Measurements from ENCODE around the gene LINGO4. TPM values are rescaled to one million over a fixed set of nuclear protein-coding genes. Genes with fewer than 3 reads are reported as not detected.

The LINGO4 gene
- total and polyA plus RNA-seq, 2 of the 13 experiments (the other 11 are each of a cell fraction or from before 2014, with no cell fraction given), result 0.02 to 0.05 TPM

DNA sequence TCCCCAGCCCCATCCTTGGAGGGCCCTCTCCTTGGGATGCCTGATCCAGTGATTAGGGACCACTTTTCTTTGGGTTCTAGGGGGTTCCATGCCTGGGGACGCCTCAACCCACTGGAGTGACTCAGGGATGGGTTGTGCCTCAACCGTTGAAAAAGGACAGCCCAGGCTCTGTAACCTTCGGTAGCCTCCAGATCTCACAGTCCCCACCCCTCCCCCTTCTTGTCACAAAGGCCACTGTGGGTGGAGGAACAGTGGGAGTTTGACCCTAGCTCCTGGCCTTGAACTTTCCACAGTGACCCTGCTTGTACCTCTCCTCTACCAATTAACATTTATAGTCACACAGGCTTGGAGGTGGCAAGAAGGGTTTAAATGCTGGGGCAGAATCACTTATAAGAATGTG lies 29.0 kb upstream of the LINGO4 start (continued):
- TF ChIP-seq, protein P1, sequence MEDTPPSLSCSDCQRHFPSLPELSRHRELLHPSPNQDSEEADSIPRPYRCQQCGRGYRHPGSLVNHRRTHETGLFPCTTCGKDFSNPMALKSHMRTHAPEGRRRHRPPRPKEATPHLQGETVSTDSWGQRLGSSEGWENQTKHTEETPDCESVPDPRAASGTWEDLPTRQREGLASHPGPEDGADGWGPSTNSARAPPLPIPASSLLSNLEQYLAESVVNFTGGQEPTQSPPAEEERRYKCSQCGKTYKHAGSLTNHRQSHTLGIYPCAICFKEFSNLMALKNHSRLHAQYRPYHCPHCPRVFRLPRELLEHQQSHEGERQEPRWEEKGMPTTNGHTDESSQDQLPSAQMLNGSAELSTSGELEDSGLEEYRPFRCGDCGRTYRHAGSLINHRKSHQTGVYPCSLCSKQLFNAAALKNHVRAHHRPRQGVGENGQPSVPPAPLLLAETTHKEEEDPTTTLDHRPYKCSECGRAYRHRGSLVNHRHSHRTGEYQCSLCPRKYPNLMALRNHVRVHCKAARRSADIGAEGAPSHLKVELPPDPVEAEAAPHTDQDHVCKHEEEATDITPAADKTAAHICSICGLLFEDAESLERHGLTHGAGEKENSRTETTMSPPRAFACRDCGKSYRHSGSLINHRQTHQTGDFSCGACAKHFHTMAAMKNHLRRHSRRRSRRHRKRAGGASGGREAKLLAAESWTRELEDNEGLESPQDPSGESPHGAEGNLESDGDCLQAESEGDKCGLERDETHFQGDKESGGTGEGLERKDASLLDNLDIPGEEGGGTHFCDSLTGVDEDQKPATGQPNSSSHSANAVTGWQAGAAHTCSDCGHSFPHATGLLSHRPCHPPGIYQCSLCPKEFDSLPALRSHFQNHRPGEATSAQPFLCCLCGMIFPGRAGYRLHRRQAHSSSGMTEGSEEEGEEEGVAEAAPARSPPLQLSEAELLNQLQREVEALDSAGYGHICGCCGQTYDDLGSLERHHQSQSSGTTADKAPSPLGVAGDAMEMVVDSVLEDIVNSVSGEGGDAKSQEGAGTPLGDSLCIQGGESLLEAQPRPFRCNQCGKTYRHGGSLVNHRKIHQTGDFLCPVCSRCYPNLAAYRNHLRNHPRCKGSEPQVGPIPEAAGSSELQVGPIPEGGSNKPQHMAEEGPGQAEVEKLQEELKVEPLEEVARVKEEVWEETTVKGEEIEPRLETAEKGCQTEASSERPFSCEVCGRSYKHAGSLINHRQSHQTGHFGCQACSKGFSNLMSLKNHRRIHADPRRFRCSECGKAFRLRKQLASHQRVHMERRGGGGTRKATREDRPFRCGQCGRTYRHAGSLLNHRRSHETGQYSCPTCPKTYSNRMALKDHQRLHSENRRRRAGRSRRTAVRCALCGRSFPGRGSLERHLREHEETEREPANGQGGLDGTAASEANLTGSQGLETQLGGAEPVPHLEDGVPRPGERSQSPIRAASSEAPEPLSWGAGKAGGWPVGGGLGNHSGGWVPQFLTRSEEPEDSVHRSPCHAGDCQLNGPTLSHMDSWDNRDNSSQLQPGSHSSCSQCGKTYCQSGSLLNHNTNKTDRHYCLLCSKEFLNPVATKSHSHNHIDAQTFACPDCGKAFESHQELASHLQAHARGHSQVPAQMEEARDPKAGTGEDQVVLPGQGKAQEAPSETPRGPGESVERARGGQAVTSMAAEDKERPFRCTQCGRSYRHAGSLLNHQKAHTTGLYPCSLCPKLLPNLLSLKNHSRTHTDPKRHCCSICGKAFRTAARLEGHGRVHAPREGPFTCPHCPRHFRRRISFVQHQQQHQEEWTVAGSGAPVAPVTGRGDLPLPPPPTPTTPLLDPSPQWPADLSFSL (CRISPR knock-in tag; IDR thresholded peaks at IDR 0.05), result no peak
- TF ChIP-seq, protein P2, sequence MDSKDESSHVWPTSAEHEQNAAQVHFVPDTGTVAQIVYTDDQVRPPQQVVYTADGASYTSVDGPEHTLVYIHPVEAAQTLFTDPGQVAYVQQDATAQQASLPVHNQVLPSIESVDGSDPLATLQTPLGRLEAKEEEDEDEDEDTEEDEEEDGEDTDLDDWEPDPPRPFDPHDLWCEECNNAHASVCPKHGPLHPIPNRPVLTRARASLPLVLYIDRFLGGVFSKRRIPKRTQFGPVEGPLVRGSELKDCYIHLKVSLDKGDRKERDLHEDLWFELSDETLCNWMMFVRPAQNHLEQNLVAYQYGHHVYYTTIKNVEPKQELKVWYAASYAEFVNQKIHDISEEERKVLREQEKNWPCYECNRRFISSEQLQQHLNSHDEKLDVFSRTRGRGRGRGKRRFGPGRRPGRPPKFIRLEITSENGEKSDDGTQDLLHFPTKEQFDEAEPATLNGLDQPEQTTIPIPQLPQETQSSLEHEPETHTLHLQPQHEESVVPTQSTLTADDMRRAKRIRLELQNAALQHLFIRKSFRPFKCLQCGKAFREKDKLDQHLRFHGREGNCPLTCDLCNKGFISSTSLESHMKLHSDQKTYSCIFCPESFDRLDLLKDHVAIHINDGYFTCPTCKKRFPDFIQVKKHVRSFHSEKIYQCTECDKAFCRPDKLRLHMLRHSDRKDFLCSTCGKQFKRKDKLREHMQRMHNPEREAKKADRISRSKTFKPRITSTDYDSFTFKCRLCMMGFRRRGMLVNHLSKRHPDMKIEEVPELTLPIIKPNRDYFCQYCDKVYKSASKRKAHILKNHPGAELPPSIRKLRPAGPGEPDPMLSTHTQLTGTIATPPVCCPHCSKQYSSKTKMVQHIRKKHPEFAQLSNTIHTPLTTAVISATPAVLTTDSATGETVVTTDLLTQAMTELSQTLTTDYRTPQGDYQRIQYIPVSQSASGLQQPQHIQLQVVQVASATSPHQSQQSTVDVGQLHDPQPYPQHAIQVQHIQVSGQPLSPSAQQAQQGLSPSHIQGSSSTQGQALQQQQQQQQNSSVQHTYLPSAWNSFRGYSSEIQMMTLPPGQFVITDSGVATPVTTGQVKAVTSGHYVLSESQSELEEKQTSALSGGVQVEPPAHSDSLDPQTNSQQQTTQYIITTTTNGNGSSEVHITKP (CRISPR knock-in tag; IDR thresholded peaks at IDR 0.05; ENCODE audit: low read depth), result no peak
- TF ChIP-seq, protein P3, sequence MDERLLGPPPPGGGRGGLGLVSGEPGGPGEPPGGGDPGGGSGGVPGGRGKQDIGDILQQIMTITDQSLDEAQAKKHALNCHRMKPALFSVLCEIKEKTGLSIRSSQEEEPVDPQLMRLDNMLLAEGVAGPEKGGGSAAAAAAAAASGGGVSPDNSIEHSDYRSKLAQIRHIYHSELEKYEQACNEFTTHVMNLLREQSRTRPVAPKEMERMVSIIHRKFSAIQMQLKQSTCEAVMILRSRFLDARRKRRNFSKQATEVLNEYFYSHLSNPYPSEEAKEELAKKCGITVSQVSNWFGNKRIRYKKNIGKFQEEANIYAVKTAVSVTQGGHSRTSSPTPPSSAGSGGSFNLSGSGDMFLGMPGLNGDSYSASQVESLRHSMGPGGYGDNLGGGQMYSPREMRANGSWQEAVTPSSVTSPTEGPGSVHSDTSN (CRISPR knock-in tag; IDR thresholded peaks at IDR 0.05), result no peak
- TF ChIP-seq ISX (CRISPR knock-in tag; conservative IDR thresholded peaks at IDR 0.05), result no peak
- TF ChIP-seq ZBTB20 (CRISPR knock-in tag; IDR thresholded peaks at IDR 0.05; ENCODE audit: borderline replicate concordance, low read depth), result no peak
- no peak for TF ChIP-seq MIXL1 (CRISPR knock-in tag; IDR thresholded peaks at IDR 0.05)
- TF ChIP-seq, protein P4, sequence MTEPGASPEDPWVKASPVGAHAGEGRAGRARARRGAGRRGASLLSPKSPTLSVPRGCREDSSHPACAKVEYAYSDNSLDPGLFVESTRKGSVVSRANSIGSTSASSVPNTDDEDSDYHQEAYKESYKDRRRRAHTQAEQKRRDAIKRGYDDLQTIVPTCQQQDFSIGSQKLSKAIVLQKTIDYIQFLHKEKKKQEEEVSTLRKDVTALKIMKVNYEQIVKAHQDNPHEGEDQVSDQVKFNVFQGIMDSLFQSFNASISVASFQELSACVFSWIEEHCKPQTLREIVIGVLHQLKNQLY (CRISPR knock-in tag; IDR thresholded peaks at IDR 0.05), result no peak
- peak; percentile 65 for TF ChIP-seq SP5 (CRISPR knock-in tag; IDR thresholded peaks at IDR 0.05; ENCODE audit: borderline replicate concordance, low read depth)
- no peak for TF ChIP-seq SAFB2 (CRISPR knock-in tag; IDR thresholded peaks at IDR 0.05; ENCODE audit: borderline replicate concordance, low read depth)
- TF ChIP-seq SIN3A (IDR thresholded peaks at IDR 0.05; ENCODE audit: borderline replicate concordance, low read depth, low read length), result no peak
- TF ChIP-seq, protein P5, sequence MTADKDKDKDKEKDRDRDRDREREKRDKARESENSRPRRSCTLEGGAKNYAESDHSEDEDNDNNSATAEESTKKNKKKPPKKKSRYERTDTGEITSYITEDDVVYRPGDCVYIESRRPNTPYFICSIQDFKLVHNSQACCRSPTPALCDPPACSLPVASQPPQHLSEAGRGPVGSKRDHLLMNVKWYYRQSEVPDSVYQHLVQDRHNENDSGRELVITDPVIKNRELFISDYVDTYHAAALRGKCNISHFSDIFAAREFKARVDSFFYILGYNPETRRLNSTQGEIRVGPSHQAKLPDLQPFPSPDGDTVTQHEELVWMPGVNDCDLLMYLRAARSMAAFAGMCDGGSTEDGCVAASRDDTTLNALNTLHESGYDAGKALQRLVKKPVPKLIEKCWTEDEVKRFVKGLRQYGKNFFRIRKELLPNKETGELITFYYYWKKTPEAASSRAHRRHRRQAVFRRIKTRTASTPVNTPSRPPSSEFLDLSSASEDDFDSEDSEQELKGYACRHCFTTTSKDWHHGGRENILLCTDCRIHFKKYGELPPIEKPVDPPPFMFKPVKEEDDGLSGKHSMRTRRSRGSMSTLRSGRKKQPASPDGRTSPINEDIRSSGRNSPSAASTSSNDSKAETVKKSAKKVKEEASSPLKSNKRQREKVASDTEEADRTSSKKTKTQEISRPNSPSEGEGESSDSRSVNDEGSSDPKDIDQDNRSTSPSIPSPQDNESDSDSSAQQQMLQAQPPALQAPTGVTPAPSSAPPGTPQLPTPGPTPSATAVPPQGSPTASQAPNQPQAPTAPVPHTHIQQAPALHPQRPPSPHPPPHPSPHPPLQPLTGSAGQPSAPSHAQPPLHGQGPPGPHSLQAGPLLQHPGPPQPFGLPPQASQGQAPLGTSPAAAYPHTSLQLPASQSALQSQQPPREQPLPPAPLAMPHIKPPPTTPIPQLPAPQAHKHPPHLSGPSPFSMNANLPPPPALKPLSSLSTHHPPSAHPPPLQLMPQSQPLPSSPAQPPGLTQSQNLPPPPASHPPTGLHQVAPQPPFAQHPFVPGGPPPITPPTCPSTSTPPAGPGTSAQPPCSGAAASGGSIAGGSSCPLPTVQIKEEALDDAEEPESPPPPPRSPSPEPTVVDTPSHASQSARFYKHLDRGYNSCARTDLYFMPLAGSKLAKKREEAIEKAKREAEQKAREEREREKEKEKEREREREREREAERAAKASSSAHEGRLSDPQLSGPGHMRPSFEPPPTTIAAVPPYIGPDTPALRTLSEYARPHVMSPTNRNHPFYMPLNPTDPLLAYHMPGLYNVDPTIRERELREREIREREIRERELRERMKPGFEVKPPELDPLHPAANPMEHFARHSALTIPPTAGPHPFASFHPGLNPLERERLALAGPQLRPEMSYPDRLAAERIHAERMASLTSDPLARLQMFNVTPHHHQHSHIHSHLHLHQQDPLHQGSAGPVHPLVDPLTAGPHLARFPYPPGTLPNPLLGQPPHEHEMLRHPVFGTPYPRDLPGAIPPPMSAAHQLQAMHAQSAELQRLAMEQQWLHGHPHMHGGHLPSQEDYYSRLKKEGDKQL (CRISPR knock-in tag; IDR thresholded peaks at IDR 0.05; ENCODE audit: low read depth), result no peak
- no peak for TF ChIP-seq STAT5B (CRISPR knock-in tag; IDR thresholded peaks at IDR 0.05)
- no peak for TF ChIP-seq RFXAP (CRISPR knock-in tag; IDR thresholded peaks at IDR 0.05; ENCODE audit: borderline replicate concordance)

Measured in HepG2 (cell line).